Glomerular visceral epithelial cell (primary cell): ENCODE results near the gene TMC3.
A peak's percentile ranks its signal among the peaks of the same experiment; 100 is the strongest.

Experiments used
- DNase-seq: peaks from one replicate; pipeline ENCODE4 v3.0.0-alpha.2; 2016; ENCODE audit errors: extremely low spot score

Gene TMC3

GRCh38 chr15:81322676-81323253 is 51.2 kb downstream of the TMC3 start:
- DNase-seq = no peak

- DNase-seq = no peak
Measured at GRCh38 chr15:81321667-81322066, 52.3 kb downstream of the TMC3 start.

GRCh38 chr15:81317642-81318017 is 56.4 kb downstream of the TMC3 start:
- DNase-seq = no peak

- no peak for DNase-seq
Measured at GRCh38 chr15:81316267-81316666, 57.7 kb downstream of the TMC3 start.

- DNase-seq = no peak
Measured at GRCh38 chr15:81315452-81316175, 58.4 kb downstream of the TMC3 start.

GRCh38 chr15:81314378-81314777 is 59.6 kb downstream of the TMC3 start:
- no peak for DNase-seq

GRCh38 chr15:81313686-81314085 is 60.3 kb downstream of the TMC3 start:
- no peak for DNase-seq

- peak; percentile 98 for DNase-seq
Measured at GRCh38 chr15:81312790-81313543, 61.0 kb downstream of the TMC3 start.

- DNase-seq = no peak
Measured at GRCh38 chr15:81311752-81312464, 62.1 kb downstream of the TMC3 start.

- no peak for DNase-seq
Measured at GRCh38 chr15:81310480-81310879, 63.5 kb downstream of the TMC3 start.

- DNase-seq = no peak
Measured at GRCh38 chr15:81309647-81310450, 64.2 kb downstream of the TMC3 start.

GRCh38 chr15:81308260-81308659 is 65.8 kb downstream of the TMC3 start:
- no peak for DNase-seq

GRCh38 chr15:81304226-81304625 is 69.8 kb downstream of the TMC3 start:
- no peak for DNase-seq

- no peak for DNase-seq
Measured at GRCh38 chr15:81303244-81304225, 70.5 kb downstream of the TMC3 start.

GRCh38 chr15:81302701-81303109 is 71.3 kb downstream of the TMC3 start:
- no peak for DNase-seq

- no peak for DNase-seq
Measured at GRCh38 chr15:81301815-81302399, 72.1 kb downstream of the TMC3 start.

GRCh38 chr15:81301385-81301784 is 72.6 kb downstream of the TMC3 start:
- DNase-seq = no peak

GRCh38 chr15:81299630-81300273 is 74.3 kb downstream of the TMC3 start:
- DNase-seq = no peak

GRCh38 chr15:81299156-81299555 is 74.9 kb downstream of the TMC3 start:
- no peak for DNase-seq
